ENCODE results near the gene ST7L. TPM values are rescaled to one million over a fixed set of nuclear protein-coding genes. Genes with fewer than 3 reads are reported as not detected.

The ST7L gene
- total and polyA plus RNA-seq, 2 donors (not counting 3 experiments of a cell fraction or from before 2014, with no cell fraction given): 12.3 to 28.4 TPM

- intact Hi-C loops (cut with micrococcal nuclease) (loop anchor here (5.0 kb wide), 1 partner anchor 44 kb away; no protein-coding TSS in a partner anchor), dilution Hi-C loops (cut with MboI; ENCODE audit: extremely low pct_ligation_motif_present, low sequenced_read_pairs) (no loop called here)
- no peaks in the 10 kb centered on the region for H3K27me3 ChIP-seq (ENCODE audit: control insufficient read depth in 2 of 2, insufficient read depth in 2 of 2, low read length in 2 of 2)
- no TSS peak for BruUV-seq (replicated peaks)
- FAIRE-seq (no peak), DNase-seq (ENCODE audit: low read depth, low spot score) (no peak)
- no peak overlapping the region for H2AFZ ChIP-seq (ENCODE audit: low read depth, low read length)
- peaks cover 25% of the 10 kb centered on the region for H3K4me1 ChIP-seq (ENCODE audit: control insufficient read depth, extremely low read depth, insufficient read depth, low read length)
- CTCF ChIA-PET: interaction anchor here (0.7 to 1.3 kb wide), 4 partner anchors 11 to 75 kb away, joined by 3 read pairs; no protein-coding TSS in a partner anchor
- peak overlapping the region; percentile 63 for H3K4me2 ChIP-seq (ENCODE audit: insufficient read depth, low read length)
- TF ChIP-seq POLR2AphosphoS5 (IDR thresholded peaks at IDR 0.05; ENCODE audit: insufficient read depth, low read depth, low read length) (no peak), POLR2A (IDR thresholded peaks at IDR 0.05; ENCODE audit: low read depth, low read length) (no peak), CTCF (IDR thresholded peaks at IDR 0.05; ENCODE audit: extremely low read depth in 1 of 2, insufficient read depth in 1 of 2, low read depth in 1 of 2, low read length in 2 of 2) (no peak), MYC (IDR thresholded peaks at IDR 0.05; ENCODE audit: low read depth, low read length) (no peak), FOS (IDR thresholded peaks at IDR 0.05; ENCODE audit: borderline replicate concordance, insufficient read depth, low read length) (no peak), MAX (IDR thresholded peaks at IDR 0.05; ENCODE audit: insufficient read depth, insufficient read length) (no peak), JUN (IDR thresholded peaks at IDR 0.05; ENCODE audit: borderline replicate concordance, insufficient read depth, insufficient read length, low read depth) (no peak), GATA2 (IDR thresholded peaks at IDR 0.05; ENCODE audit: insufficient read depth, insufficient read length, low read depth, low read length) (no peak), EZH2 (IDR thresholded peaks at IDR 0.05; ENCODE audit: borderline replicate concordance, low read depth, low read length, severe bottlenecking) (no peak)
- H3K4me3 ChIP-seq (replicated peaks in 1 of 3; ENCODE audit: insufficient read depth in 1 of 3, low read depth in 1 of 3, low read length in 3 of 3): no peak overlapping the region
- no peaks in the 10 kb centered on the region for H3K36me3 ChIP-seq (ENCODE audit: control insufficient read depth in 2 of 2, extremely low read depth in 1 of 2, insufficient read depth in 2 of 2, low read length in 2 of 2)
- no peaks in the 10 kb centered on the region for H3K9me3 ChIP-seq (replicated peaks; ENCODE audit: control insufficient read depth, insufficient read depth, low read length)
- no peaks in the 10 kb centered on the region for H4K20me1 ChIP-seq (replicated peaks; ENCODE audit: control insufficient read depth, extremely low read depth, insufficient read depth, low read length)
- no peaks in the 10 kb centered on the region for H3K79me2 ChIP-seq (ENCODE audit: control insufficient read depth, insufficient read depth, low read length)
- no peak overlapping the region for H3K9ac ChIP-seq (replicated peaks; ENCODE audit: extremely low read depth, insufficient read depth, low read length)
- POLR2A ChIA-PET: no interaction called here
- no peaks in the 10 kb centered on the region for H3K9me1 ChIP-seq (replicated peaks; ENCODE audit: control insufficient read depth, extremely low read depth, insufficient read depth, low read length)
- peak overlapping the region; percentile 44 for H3K27ac ChIP-seq (ENCODE audit: insufficient read depth, low read depth, low read length)
These were observed 70.4 kb downstream of the ST7L start for GRCh38 chr1:112548547-112548946.
